Left forelimb (tissue), 1 donor: ENCODE data around the gene TAOK1.

ENCODE experiments used
- DNase-seq: peaks from one replicate; pipeline ENCODE4 v3.0.0-alpha.2; 2018; ENCODE audit warnings: low spot score

TAOK1 gene

DNA sequence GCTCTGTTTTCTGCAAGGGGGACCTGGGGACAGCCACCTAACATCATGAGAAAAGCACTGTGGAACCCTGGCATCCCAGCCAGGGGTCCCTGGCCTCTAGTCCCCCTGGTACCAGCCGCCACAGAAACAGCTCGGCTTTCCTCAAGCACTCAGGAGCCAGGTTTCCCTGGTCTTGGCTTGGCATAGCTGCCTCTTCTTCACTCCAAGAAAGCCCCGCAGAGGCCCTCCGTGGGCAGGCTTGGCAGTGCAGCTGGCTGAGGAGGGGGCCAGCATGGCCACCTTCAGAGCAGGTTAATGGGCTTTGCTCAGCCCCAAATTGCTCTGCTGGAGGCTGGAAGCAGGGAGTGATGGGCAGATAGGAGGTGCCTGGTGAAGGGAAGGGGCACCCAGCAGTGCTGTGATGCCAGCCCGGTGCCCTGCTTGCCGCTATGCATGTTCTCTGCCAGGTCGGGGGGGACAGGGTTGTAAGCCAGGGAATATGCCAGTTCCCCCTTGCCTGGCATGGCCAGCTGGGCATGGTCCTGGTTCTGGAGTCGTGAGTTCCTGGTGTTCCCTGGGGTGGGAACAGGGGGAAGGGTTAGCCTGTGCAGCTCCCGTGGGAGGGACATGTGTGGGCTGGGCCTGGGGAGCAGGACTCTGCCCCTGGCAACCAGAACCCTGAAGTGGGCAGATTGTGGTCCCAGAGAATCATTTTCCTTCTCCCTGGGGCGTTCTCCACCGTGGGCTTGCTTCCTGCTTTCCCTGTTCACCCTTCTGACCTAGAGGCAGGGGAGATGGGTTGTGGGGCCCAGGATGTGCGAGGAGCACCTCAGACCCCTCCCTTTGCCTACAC lies 206.0 kb downstream of the TAOK1 start:
- DNase-seq: no peak

DNA sequence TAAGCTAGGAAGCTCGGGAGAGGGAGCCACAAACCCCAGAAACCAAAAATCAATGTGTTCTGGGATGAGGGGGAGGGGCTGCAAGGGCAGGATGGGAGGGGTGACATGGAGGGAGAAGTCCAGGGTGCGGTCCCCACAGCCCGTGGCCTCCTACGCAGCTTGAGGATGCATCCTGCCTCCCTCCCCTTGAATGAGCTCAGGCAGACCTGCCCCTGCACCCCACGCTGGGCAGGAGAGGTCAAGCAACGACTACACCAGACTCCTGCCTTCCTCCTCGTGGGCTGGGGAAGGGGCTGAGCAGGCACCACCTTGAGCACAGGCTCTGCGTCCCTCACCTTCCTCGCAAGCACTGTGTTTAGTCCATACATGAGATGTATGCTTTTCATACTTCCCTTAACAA lies 206.6 kb downstream of the TAOK1 start:
- no peak for DNase-seq

GRCh38 chr17:29597361-29598172 lies 207.4 kb downstream of the TAOK1 start:
- DNase-seq: no peak
